DMS79 treated with DMSO at 0.1 percent for 48 hours (cell line): ENCODE data around the gene IL19.
"Not testable (repeated sequence)": the region's sequence is repeated elsewhere in the genome, so short reads cannot be mapped to it uniquely, and the experiment has no call there.

Experiments used
- DNase-seq: peaks from one replicate; lab custom pipeline; 2025; lab: John Stamatoyannopoulos, UW

The IL19 gene

DNA sequence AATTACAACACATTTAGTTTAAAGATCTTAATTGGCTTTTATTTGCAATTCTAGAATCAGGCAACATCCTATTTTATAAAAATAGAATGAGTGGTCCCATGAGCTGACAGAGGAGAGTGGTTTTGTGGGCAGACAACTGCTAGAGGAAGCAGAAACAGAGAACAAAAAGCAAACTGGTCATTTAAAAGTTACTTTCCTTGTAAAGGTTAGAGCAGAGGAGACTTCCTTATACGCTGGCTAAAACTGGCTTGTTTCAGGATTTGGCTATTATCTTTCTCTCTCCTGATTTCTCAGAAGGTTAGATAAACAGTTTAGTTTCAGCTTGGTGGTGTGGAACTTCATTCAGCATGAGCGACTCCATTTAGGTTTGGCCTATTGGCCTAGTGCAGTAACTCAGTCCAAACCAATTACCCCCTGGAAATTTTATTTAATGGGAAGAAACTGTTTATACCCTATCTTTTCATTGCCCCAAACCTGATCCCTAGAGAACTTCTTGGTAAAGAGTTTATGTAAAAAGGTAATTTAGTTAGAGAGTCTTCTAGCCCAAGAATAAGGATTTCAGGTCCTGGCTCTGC lies 62.6 kb downstream of the IL19 start:
- DNase-seq = peak; percentile 14

DNA sequence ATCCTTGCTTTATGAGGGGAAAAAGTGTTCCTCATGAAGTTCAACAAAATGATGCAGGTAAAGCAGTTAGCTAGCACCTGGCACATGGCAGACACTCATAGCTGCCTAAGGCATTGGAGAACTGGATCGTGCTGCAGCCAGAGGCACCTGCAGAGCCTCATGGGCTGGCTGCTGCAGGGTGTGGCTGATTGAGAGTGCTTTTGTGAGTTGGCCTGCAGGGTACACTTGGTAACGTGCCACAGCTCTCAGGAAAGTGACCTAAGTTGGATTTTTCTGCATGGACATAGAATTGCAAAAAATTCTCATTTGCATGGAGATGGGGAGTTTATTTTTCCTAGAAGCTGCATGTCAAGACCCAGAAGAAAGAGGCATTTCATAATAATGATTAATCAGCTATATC lies 63.2 kb downstream of the IL19 start:
- DNase-seq = peak; percentile 81

DNA sequence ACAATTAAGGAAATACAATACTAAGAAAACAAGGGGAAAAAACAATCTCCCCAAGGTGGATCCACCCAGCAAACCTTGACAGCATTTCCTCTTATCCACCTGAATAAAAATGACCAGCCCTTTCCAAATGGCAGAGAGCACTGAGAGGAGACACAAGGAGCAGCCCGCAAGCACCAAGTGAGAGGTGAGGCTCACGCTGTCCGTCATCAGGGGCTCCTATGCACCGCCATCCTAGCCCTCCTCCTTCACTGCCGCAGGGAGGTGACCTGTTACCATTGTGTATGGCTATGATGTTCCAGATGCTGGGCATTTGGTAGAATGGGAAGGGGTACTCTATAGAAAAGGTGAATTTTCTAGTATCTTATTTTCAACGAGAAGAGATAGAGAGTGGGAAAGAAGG lies 63.6 kb downstream of the IL19 start:
- DNase-seq = no peak

DNA sequence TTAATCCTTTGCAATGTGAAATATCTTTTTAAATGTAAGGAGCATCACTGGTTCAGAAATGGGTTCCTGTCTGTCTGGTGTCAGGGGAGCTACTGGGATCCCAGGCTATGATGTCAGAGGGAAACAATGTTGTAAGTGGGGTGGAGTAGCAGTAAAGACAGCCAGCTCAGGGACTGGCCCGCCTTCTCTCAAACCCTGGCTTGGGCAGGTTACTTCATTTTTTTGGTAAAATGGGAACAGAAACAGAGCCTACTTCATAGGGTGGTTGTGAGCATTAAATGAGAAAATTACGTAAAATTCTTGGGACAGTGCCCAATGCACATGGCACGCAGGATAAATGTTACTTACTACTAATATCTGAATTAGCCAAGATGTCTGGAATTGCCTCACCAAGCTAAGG lies 64.1 kb downstream of the IL19 start:
- no peak for DNase-seq

DNA sequence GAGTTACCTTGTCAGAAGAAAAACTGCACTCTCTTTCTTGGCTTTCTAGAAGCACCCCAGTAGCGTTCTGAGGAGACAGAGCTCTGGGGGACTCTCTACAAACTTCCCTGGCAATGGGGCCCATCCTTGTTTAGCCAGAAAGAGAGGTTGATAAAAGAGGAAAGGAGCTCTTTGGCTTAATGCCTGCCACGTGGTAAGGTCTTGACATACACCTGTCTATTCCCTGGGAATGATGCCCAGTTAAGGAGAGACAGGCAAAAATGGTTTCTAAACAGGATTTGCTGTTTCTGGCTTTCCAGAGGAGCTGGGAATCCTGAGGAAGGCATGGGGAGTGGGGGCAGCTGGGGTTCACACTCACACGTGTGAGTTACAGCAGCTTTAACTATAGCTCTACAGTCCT lies 64.6 kb downstream of the IL19 start:
- DNase-seq = peak; percentile 48

DNA sequence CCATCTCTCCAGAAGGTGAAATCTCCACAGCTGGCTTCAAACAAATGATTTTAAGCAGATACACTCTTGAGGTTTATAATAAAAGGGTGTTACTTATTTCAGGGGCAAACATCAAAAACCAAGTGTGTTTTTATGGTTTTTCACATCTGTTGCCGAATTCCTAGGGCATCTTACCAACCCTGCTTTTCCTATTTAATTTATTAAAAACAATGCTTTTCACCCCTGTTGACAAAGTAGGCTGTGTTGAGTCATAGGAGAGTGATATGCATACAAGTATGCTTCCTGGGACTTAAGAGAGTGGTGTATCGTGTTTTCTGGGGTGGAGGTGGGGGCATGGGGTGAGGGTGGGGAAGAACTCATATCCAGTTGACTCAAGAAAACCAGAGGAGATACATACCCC lies 65.5 kb downstream of the IL19 start:
- no peak for DNase-seq

DNA sequence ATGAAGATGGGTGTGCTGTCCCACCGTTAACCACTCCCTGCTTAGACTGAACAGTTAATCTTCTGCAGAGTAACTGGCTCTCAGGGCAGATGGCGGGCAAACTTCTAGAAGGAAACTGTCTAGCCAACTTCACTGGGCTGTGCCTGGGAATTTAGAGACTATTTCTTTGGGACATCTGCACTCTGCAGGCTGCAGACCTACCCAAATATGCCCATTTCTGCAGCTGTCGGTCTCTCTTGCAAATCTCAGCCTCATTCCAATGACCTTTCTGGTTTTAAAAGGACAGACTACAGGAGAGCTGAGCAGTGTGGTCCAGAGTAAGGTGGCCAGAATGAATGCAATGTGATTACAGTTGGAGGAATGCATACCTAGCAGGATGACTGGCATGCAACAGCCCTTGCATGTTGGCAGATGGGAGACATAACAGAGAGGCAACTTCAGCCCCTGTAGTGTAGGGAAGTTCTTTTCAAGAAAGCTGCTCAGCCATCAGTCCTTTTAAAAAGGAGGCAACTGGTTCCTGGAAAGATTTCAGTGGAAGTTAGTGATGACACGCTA lies 68.5 kb downstream of the IL19 start:
- DNase-seq = no peak

DNA sequence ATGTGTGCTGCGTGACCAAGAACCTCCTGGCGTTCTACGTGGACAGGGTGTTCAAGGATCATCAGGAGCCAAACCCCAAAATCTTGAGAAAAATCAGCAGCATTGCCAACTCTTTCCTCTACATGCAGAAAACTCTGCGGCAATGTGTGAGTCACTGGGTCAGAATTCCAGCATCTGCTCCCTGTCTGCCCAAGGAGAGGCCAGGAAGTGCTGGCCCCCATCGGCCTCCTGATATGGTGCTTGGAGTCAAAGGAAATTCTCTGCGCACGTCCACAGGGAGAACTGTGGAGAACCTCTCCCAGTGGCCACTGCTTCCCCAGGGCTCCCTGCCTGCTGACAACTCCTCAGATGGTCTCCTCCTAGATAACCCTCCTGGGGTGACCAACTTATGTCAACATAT lies 69.3 kb downstream of the IL19 start:
- no peak for DNase-seq

DNA sequence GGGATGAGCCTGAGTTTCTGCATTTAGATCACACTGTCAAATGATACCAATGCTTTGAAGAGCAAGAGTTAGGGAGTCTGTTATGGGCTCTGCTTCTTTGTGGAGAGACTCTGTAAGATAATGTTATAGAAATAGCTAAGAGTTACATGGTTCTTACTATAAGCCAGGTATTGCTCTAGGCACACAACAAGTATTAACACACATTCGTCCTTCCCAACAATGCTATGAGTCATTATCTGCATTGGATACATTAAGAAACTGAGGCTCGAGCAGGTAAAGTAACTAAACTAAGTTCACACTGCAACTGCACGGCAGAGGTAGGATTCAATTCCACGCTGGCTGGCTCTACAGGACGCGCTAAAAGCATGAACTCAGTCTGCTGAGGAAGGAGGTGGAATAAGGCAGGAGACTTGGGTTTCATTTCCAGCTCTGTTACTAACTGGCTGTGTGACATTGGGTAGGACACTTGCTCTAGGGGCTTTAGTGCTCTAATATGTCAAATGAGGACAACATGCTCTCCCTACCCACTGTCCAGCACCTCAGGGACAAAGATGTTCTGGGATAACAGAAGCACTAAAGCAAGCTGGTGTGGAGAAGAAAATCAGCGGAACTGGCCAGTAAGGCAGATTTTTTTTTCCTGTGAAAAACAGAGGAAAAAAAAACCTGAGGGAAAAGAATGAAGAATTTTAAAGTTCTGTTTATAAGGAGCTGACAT lies 71.2 kb downstream of the IL19 start:
- DNase-seq = no peak

DNA sequence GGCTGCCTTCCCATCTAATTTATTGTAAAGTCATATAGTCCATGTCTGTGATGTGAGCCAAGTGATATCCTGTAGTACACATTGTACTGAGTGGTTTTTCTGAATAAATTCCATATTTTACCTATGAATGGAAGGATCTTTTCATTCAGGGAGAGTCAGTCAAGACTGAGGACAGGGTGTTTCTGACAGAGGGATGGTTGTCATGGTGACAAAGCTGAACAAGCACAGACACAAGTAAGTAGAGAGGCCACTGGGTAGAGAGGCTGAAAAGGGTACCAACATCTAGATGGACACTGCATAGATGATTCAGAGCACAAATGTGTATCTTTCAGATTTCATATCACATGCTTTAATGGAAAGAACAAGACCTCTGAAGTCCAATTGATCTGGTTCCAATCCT lies 72.3 kb downstream of the IL19 start:
- no peak for DNase-seq

DNA sequence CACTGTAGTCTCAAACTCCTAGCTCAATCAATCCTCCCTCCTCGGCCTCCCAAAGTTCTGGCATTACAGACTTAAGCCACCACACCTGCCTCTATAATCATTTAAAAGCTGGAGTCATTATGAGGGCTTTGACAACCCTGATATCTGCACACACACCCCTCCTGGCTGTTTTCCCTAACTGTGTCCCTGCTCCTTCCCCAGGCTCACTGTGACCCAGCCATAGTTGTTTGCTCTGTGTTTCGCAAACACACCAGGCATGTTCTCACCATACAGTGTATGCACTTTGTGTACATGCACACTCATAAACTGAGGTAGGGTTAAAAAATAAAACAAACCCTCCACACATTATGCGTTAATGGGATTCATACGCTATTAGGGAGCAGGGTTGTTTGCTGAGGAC lies 73.1 kb downstream of the IL19 start:
- no peak for DNase-seq

DNA sequence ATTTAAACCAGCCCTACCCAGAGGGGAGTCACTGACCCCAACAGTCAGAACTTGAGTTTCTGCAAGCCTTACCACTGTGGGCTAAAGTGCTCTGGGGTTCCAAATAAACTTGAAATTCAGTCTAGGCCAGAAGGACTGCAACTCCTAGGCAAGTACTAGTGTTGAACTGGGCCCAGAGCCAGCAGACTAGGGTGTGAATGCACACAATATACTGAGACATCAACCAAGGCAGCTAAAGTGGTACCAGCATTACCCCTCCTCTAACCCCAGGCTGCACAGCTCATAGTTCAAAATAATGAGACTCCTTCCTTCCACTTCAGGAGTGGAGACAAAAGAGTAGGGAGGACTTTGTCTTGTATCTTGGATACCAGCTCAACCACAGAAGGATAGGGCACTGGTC lies 75.9 kb downstream of the IL19 start:
- peak; percentile 52 for DNase-seq

DNA sequence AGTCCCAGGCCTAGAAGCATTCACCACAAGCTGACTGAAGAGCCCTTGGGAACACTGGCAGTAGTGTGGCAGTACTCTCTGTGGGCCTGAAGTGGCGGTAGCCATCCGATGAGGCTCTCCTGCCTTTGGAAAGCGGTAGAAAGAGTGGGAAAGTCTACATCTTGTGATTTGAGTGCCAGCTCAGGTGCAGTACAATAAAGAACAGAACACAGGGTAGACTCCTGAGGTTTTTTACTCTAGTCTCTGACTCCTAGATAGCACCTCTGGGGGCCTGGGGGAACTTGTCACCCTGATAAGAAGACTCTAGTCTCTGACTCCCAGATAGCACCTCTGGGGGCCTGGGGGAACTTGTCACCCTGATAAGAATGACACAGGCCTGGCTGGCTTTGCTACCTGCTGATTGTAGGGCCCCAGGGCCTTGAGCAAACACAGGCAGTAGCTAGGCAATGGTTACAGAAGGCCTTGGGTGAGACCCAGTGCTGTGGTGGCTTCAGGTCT lies 76.8 kb downstream of the IL19 start:
- peak; percentile 18 for DNase-seq

DNA sequence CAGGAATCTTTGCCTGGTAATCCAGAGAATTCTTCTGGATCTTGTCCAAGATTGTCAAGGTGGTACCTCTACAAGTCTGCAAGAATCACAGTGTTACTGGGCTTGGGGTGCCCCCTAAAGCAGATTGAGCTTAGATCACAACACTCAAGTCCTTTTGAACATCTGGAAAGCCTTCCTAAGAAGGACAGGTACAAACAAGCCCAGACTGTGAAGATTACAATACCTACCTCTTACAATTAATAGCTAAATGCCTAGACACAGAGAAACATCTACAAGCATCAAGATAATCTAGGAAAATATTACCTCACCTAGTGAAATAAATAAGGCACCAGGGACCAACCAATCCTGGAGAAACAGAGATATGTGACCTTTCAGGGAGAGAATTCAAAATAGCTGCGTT lies 77.4 kb downstream of the IL19 start:
- no peak for DNase-seq

DNA sequence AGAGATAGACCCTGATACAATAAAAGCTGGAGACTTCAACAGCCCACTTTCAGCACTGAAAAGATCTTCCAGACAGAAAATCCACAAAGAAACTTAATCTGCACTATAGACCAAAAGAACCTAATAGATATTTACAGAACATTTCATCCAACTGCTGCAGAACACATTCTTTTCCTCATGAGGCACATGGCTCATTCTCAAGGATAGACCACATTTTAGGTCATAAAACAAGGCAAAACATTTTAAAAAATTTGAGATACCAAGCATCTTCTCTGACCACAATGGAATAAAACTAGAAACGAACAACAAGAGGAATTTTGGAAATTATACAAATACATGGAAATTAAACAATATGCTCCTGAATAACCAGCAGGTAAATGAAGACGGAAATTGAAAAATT lies 79.8 kb downstream of the IL19 start:
- no peak for DNase-seq

DNA sequence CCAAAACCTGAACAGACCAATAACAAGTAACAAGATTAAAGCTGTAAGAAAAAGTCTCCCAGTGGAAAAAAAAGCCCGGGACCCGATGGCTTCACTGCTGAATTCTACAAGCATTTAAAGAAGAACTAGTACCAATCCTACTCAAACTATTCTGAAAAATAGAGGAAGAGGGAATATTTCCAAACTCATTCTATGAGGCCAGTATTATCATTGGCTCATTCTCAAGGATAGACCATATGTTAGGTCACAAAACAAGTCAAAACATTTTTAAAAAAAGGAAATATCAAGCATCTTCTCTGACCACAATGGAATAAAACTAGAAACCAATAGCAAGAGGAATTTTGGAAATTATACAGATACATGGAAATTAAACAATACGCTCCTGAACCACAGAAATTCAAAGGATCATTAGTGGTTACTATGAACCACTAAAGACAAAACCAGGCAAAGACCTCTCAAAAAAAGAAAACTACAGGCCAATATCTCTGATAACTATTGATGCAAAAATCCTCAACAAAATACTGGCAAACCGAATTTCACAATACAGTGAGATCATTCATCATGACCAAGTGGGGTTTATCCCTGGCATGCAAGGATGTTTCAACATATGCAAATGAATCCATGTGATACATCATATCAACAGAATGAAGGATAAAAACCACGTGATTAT lies 80.9 kb downstream of the IL19 start:
- DNase-seq = no peak

DNA sequence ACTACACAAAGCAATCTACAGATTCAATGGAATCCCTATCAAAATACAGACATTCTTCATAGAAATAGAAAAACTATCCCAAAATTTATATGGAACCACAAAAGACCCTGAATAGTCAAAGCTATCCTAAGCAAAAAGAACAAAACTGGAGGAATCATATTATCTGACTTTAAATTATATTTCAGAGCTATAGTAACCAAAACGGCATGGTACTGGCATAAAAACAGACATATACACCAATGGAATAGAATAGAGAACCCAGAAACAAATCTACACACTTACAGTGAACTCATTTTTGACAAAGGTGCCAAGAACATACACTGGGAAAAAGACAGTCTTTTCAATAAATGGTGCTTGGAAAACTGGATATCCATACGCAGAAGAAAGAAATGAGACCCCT lies 82.1 kb downstream of the IL19 start:
- DNase-seq = not testable (repeated sequence)

DNA sequence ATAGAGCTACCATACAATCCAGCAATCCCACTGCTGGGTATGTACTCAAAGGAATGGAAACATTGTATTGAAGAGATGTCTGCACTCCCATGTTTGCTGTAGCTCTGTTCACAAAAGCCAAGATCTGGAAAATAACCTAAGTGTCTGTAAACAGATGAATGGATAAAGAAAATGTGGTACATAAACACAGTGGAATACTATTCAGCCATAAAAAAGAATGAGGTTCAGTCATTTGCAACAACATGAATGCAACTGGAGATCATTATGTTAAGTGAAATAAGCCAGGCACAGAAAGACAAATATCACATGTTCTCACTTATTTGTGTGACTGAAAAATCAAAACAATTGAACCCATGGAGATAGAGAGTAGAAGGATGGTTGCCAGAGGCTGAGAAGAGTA lies 83.1 kb downstream of the IL19 start:
- not testable (repeated sequence) for DNase-seq

DNA sequence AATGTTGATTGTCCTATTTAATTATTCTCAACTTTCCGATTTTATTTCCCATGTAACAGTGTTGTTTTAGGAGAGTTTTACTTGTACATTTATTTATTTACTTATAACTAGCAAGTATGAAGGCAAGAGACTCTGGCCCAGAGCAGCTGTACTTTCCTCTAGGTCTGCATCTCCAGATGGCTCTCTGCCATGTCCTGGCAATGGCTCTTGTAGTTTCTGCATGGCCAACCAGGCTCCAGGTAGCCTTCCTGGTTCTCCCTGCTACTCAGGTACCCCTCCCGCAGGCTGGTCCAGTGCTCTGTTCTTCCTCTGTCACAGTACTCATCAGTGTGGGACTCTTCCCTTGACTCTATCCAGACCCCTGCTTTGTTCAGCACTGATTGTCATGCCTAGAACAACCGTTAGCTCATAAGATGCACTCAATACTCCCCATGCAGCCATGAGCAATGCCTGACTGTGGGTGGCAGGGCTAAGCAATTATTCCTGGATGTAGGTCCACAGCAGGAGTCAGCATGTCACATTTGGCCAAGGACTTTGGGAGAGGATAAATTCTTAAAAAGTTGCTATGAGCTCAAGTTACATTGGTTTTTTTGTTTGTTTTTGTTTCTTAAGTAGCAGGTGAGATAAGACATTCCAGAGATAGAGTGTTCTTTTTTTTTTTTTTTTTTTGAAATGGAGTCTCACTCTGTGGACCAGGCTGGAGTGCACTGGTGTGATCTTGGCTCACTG lies 84.0 kb downstream of the IL19 start:
- peak; percentile 22 for DNase-seq

DNA sequence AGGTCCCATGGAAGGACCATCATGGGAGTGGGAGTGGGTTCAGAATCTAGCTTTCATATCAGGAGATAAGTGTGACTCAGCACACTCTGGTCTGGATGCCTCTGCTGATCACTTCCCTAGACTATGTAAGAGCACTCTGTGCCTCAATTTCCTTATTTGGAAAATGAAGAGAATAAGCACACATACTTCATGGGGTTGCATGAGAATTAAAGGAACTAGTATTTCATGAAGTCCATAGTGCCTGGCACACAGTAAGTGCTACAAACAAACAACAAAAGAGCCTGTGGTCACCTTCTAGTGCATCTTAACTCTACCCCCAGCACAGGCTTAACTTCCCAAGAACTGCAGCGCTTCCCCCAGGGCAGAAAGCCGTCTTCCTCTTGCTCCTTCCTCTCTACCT lies 85.3 kb downstream of the IL19 start:
- no peak for DNase-seq

DNA sequence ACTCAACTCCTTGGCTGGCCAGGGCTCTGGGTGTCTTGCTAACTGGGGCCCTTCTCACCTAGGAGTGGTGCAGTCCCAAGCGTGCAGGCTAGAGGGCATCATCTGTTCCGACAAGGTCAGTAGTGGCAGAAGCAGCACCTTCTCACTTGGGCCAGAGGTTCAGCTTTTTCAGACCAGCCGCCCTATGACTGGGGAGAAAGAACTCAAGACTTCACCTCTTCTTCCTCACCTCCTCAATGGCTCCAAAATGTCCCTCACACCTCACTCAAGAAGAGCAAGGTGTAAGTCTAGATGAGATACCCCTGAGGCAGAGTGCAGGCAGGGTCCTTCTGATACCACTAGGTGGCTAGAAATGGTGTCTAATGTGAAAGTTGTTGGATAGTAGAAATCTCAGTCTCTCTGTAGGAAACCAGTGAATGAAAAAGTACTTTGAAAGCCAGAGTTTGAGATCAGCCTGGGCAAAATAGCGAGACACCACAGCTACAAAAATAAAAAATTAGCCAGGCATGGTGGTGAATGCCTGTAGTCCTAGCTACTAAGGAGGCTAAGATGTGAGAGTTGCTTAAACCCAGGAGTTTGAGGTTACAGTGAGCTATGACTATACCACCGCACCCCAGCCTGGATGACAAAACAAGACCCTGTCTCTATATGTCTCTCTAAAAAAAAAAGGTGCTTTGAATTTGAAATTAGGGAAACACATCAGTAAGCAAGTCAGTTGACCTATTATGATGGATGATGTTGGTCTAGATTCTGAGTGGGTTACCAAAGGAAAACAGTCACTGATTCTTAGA lies 86.3 kb downstream of the IL19 start:
- no peak for DNase-seq

DNA sequence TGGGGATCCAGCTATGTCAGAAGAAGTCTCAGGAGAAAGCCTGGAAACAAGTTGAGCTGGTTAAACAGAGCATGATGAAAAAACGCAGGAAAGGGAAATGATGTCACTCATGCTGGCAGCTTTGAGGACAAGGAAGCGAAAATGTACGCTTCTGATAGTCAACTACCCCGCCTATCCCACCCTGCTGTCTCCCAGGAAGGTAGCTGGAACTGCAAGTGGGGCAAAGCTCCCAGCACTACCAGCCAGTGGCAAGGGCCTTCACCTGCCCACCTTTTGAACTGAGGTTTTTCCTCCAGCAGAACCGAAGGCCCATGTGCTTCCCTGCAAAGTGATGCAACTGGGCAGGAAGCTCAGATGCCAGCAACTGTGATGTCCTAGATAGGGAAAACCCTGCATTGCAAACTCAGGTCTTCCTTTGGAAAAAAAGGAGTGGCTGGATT lies 88.5 kb downstream of the IL19 start:
- DNase-seq = no peak
